Inferior parietal cortex (tissue), 1 donor: Measurements from ENCODE around the gene OR51L1.
A peak's percentile ranks its signal among the peaks of the same experiment; 100 is the strongest.
"Not testable (repeated sequence)": the region's sequence is repeated elsewhere in the genome, so short reads cannot be mapped to it uniquely, and the experiment has no call there.

Experiments used
- DNase-seq: peaks from one replicate; pipeline ENCODE4 v3.0.0-alpha.2; 2016; ENCODE audit errors: extremely low spot score

OR51L1 gene

GRCh38 chr11:4994551-4994950 is at the start of gene OR51L1:
Gene OR51L1 (plus strand): TSS chr11:4994851. CDS start chr11:4998983, 4,132 bp downstream.
- no peak for DNase-seq

GRCh38 chr11:4947505-4947904 is 47.1 kb upstream of the OR51L1 start, which contains the start of gene OR51A4:
Gene OR51A4 (minus strand): TSS chr11:4947605. CDS start chr11:4947100, 505 bp downstream.
- no peak for DNase-seq

- DNase-seq: not testable (repeated sequence)
Measured at GRCh38 chr11:4955613-4956012, 39.0 kb upstream of the OR51L1 start, which contains the start of gene OR51A2. Gene OR51A2 (minus strand): TSS chr11:4955713. CDS start chr11:4955713, 0 bp downstream.

GRCh38 chr11:4957396-4957795 is 37.3 kb upstream of the OR51L1 start:
- DNase-seq: no peak

GRCh38 chr11:4960877-4961276 is 33.8 kb upstream of the OR51L1 start:
- no peak for DNase-seq

- no peak for DNase-seq
Measured at GRCh38 chr11:4962816-4963215, 31.8 kb upstream of the OR51L1 start.

GRCh38 chr11:4975436-4975835 is 19.2 kb upstream of the OR51L1 start:
- no peak for DNase-seq

GRCh38 chr11:4979036-4979435 is 15.6 kb upstream of the OR51L1 start:
- no peak for DNase-seq

- DNase-seq: no peak
Measured at GRCh38 chr11:4982678-4983077, 12.0 kb upstream of the OR51L1 start.

- no peak for DNase-seq
Measured at GRCh38 chr11:4983841-4984240, 10.8 kb upstream of the OR51L1 start.

- DNase-seq: no peak
Measured at GRCh38 chr11:4991060-4991459, 3.6 kb upstream of the OR51L1 start.

- peak; percentile 70 for DNase-seq
Measured at GRCh38 chr11:5004424-5005274, 10.0 kb downstream of the OR51L1 start.

- DNase-seq: no peak
Measured at GRCh38 chr11:5007561-5007960, 12.9 kb downstream of the OR51L1 start.

- no peak for DNase-seq
Measured at GRCh38 chr11:5011254-5011653, 16.6 kb downstream of the OR51L1 start.

GRCh38 chr11:5013012-5013411 is 18.4 kb downstream of the OR51L1 start:
- no peak for DNase-seq

GRCh38 chr11:5021996-5022395 is 27.3 kb downstream of the OR51L1 start:
- DNase-seq: no peak

GRCh38 chr11:5036669-5037068 is 42.0 kb downstream of the OR51L1 start:
- no peak for DNase-seq

GRCh38 chr11:5037926-5038325 is 43.3 kb downstream of the OR51L1 start:
- DNase-seq: no peak

- no peak for DNase-seq
Measured at GRCh38 chr11:5038341-5038740, 43.7 kb downstream of the OR51L1 start.

GRCh38 chr11:5040876-5041275 is 46.2 kb downstream of the OR51L1 start:
- DNase-seq: no peak

GRCh38 chr11:5042091-5042490 is 47.4 kb downstream of the OR51L1 start:
- no peak for DNase-seq

- DNase-seq: no peak
Measured at GRCh38 chr11:5043380-5043779, 48.7 kb downstream of the OR51L1 start.

GRCh38 chr11:5046226-5046625 is 51.6 kb downstream of the OR51L1 start, which contains the start of gene OR52J3:
Gene OR52J3 (plus strand): TSS chr11:5046526. CDS start chr11:5046526, 0 bp downstream.
- DNase-seq: no peak
